ENCODE data around the gene NSG1. TPM values are rescaled to one million over a fixed set of nuclear protein-coding genes. Genes with fewer than 3 reads are reported as not detected.

The NSG1 gene
- total and polyA plus RNA-seq, 3 donors from 2014 or later, result 27.5 to 67.2 (median 30.0) TPM

GRCh38 chr4:4427886-4428285 lies 41.0 kb downstream of the NSG1 start:
- H3K36me3 ChIP-seq (ENCODE audit: low read depth, missing control alignments), result no peaks in the 10 kb centered on the region
- no peaks in the 10 kb centered on the region for H3K27me3 ChIP-seq
- 75 to 94% methylated on average over 5 of the region's 5 CpGs for WGBS, 2 donors
- no peak for DNase-seq
- no peaks in the 10 kb centered on the region for H3K9me3 ChIP-seq
- no peak overlapping the region for H3K4me3 ChIP-seq
- TF ChIP-seq, protein P1, sequence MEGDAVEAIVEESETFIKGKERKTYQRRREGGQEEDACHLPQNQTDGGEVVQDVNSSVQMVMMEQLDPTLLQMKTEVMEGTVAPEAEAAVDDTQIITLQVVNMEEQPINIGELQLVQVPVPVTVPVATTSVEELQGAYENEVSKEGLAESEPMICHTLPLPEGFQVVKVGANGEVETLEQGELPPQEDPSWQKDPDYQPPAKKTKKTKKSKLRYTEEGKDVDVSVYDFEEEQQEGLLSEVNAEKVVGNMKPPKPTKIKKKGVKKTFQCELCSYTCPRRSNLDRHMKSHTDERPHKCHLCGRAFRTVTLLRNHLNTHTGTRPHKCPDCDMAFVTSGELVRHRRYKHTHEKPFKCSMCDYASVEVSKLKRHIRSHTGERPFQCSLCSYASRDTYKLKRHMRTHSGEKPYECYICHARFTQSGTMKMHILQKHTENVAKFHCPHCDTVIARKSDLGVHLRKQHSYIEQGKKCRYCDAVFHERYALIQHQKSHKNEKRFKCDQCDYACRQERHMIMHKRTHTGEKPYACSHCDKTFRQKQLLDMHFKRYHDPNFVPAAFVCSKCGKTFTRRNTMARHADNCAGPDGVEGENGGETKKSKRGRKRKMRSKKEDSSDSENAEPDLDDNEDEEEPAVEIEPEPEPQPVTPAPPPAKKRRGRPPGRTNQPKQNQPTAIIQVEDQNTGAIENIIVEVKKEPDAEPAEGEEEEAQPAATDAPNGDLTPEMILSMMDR (IDR thresholded peaks at IDR 0.05), result no peak
- TF ChIP-seq POLR2A (IDR thresholded peaks at IDR 0.05), result no peak
- no peaks in the 10 kb centered on the region for H3K4me1 ChIP-seq
- no peak overlapping the region for H3K27ac ChIP-seq
- intact Hi-C loops (cut with DNase I; ENCODE audit: low total_unique reads), result no loop called here

GRCh38 chr4:4428966-4429875 lies 42.3 kb downstream of the NSG1 start:
- DNase-seq, result no peak
- no peaks in the 10 kb centered on the region for H3K36me3 ChIP-seq (ENCODE audit: low read depth, missing control alignments)
- 92 to 94% methylated on average over 10 of the region's 10 CpGs for WGBS, 2 donors

GRCh38 chr4:4430492-4431195 lies 43.7 kb downstream of the NSG1 start:
- no peaks in the 10 kb centered on the region for H3K36me3 ChIP-seq (ENCODE audit: low read depth, missing control alignments)
- H3K27ac ChIP-seq, result no peak overlapping the region
- no peaks in the 10 kb centered on the region for H3K4me1 ChIP-seq
- DNase-seq, result peak; percentile 77
- 73 to 84% methylated on average over 7 of the region's 7 CpGs for WGBS, 2 donors
- no peaks in the 10 kb centered on the region for H3K27me3 ChIP-seq
- no peaks in the 10 kb centered on the region for H3K9me3 ChIP-seq
- intact Hi-C loops (cut with DNase I; ENCODE audit: low total_unique reads), result no loop called here
- TF ChIP-seq POLR2A (IDR thresholded peaks at IDR 0.05), result no peak
- TF ChIP-seq, protein P1 (IDR thresholded peaks at IDR 0.05), result peak in 2 of 3 experiments; percentile 40 to 41
- no peak overlapping the region for H3K4me3 ChIP-seq

More at GRCh38 chr4:4428966-4429875, 42.3 kb downstream of the NSG1 start:
- Histone ChIP-seq H3K4me3 (no peak overlapping the region), H3K4me1 (no peaks in the 10 kb centered on the region), H3K9me3 (no peaks in the 10 kb centered on the region), H3K27ac (no peak overlapping the region), H3K27me3 (no peaks in the 10 kb centered on the region)
- TF ChIP-seq, protein P1 (IDR thresholded peaks at IDR 0.05), result no peak
- TF ChIP-seq POLR2A (IDR thresholded peaks at IDR 0.05), result no peak
- intact Hi-C loops (cut with DNase I; ENCODE audit: low total_unique reads), result no loop called here

DNA sequence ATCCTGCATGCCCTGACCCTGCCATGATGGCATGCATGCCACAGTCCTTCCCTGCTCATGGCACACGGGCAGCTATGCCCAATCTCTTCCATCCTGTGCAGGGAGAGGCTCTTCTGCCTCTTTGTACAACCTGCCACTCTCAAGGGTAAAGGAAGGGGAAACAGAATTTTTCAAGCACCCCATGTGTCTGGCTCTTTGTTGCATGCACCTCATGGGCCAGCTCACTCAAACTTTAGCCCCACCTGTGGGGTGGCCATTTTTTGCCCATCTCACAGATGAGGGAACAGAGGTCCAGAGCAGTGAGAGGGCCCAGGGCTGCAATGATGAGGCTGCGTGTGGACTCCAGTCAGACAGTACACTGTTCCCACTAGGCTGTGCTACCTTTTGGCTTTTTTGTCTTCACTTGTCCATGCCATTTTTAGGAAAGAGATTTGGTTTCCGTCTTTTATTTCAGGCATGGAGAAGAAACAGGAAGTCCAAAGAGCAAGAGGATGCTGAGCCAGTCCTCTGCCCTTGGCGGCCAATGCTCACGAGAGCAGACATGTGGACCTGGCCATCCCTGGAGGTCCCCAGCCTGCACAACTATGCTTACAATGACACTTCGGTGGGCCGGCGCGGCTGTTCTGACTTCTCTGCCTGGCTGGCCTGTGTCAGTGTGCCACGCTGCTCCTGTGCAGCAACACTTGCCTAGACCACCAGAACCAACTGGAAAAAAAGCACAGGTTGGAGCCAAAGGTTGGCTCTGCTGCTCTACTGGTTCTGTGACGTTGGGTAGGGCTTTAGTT lies 45.6 kb downstream of the NSG1 start:
- Histone ChIP-seq H3K27me3 (no peaks in the 10 kb centered on the region), H3K36me3 (ENCODE audit: low read depth, missing control alignments) (no peaks in the 10 kb centered on the region), H3K4me3 (no peak overlapping the region), H3K27ac (no peak overlapping the region), H3K4me1 (no peaks in the 10 kb centered on the region), H3K9me3 (no peaks in the 10 kb centered on the region)
- no peak for DNase-seq
- WGBS, 2 donors, result 90 to 95% methylated on average over 11 of the region's 11 CpGs
- intact Hi-C loops (cut with DNase I; ENCODE audit: low total_unique reads), result no loop called here
- no peak for TF ChIP-seq POLR2A (IDR thresholded peaks at IDR 0.05)
- TF ChIP-seq, protein P1 (IDR thresholded peaks at IDR 0.05), result no peak
